HCT116 (cell line): ENCODE data around the gene TMA7.

Experiments
- CEBPB ChIP-seq: IDR thresholded peaks from 2 replicates; pipeline ENCODE4 v1.6.1; 2012; ENCODE audit warnings: low read depth
- ELF1 ChIP-seq: IDR thresholded peaks from 2 replicates; pipeline ENCODE4 v1.6.1; 2012; ENCODE audit warnings: low read depth, borderline replicate concordance
- EZH2 ChIP-seq: fragments of 200-600 bp; sonication (generic); IDR thresholded peaks from 2 replicates; pipeline ENCODE4 v1.6.1; 2017; ENCODE audit warnings: antibody characterized with exemption, mixed run types
- FOSL1 ChIP-seq: IDR thresholded peaks from 2 replicates; pipeline ENCODE4 v1.6.1; 2012; ENCODE audit warnings: low read depth
- JUND ChIP-seq: IDR thresholded peaks from 2 replicates; pipeline ENCODE4 v1.6.1; 2012
- POLR2A ChIP-seq: IDR thresholded peaks from 2 replicates; pipeline ENCODE4 v1.7.0; 2011; ENCODE audit warnings: borderline replicate concordance; ENCODE audit not compliant: insufficient read depth, insufficient read length; ENCODE audit errors: extremely low read depth
- POLR2AphosphoS5 ChIP-seq: IDR thresholded peaks from 2 replicates; pipeline ENCODE4 v1.6.1; 2011; ENCODE audit warnings: mild to moderate bottlenecking, low read depth, low read length, moderate library complexity
- RAD21 ChIP-seq: IDR thresholded peaks from 2 replicates; pipeline ENCODE4 v1.6.1; 2012; ENCODE audit warnings: low read depth, mild to moderate bottlenecking
- SIN3A ChIP-seq: IDR thresholded peaks from 2 replicates; pipeline ENCODE4 v1.6.1; 2012; ENCODE audit warnings: low read depth
- TCF7L2 ChIP-seq: IDR thresholded peaks from 2 replicates; pipeline ENCODE4 v1.7.0; 2011; ENCODE audit warnings: borderline replicate concordance, inconsistent platforms; ENCODE audit not compliant: insufficient read depth, insufficient read length; ENCODE audit errors: extremely low read depth
- YY1 ChIP-seq: IDR thresholded peaks from 2 replicates; pipeline ENCODE4 v1.6.1; 2011; ENCODE audit warnings: low read length, low read depth, moderate library complexity, mild to moderate bottlenecking; ENCODE audit not compliant: insufficient replicate concordance; ENCODE audit errors: extremely low read depth
- TF ChIP-seq, protein P1 (sequence below): IDR thresholded peaks from 2 replicates; pipeline ENCODE4 v1.6.1; 2012; ENCODE audit warnings: low read depth
- TF ChIP-seq, protein P2 (sequence below), 3 experiments: fragments of 200-600 bp in 1 of 3; sonication (generic) in 1 of 3; IDR thresholded peaks in 2 of 3; conservative IDR thresholded peaks in 1 of 3; 2 replicates each; pipeline ENCODE4 v1.5.1; 2012 to 2017; ENCODE audit warnings: low read depth in 2 of 3, low read length in 2 of 3, antibody characterized with exemption in 1 of 3, borderline replicate concordance in 1 of 3, control low read depth in 1 of 3, mild to moderate bottlenecking in 1 of 3, mixed read lengths in 1 of 3, mixed run types in 1 of 3, moderate library complexity in 1 of 3; ENCODE audit not compliant: insufficient read depth in 1 of 3

DNA sequence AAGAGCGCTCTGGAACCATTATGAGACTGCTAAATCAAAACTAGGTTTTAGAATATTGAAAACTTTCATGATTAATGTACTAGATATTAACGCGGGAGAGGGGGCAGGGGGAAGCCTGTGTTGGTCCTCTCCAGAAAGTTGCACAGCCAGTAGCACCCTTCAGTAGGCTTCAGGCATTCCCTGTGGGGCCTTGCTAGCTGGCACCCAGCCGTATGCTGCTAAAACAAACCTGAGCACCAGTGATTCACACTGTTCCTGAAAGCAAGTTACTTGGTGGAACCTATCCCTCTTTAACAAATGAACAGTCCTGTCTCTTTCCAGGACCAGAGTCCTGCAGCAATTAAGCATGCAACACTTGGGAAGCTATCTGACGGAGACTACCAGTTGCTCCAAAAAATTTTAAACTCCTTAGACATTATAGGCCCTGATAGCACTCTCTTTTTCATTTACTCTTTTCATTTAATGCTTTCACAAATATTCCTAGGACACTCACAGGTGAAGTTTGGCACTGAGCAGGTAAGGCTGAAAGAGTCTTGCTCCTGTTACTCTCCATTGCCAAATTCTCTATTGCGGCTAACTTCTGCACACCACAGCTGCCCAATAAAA, 5.3 kb downstream of the TMA7 start:
- TF ChIP-seq, protein P1, sequence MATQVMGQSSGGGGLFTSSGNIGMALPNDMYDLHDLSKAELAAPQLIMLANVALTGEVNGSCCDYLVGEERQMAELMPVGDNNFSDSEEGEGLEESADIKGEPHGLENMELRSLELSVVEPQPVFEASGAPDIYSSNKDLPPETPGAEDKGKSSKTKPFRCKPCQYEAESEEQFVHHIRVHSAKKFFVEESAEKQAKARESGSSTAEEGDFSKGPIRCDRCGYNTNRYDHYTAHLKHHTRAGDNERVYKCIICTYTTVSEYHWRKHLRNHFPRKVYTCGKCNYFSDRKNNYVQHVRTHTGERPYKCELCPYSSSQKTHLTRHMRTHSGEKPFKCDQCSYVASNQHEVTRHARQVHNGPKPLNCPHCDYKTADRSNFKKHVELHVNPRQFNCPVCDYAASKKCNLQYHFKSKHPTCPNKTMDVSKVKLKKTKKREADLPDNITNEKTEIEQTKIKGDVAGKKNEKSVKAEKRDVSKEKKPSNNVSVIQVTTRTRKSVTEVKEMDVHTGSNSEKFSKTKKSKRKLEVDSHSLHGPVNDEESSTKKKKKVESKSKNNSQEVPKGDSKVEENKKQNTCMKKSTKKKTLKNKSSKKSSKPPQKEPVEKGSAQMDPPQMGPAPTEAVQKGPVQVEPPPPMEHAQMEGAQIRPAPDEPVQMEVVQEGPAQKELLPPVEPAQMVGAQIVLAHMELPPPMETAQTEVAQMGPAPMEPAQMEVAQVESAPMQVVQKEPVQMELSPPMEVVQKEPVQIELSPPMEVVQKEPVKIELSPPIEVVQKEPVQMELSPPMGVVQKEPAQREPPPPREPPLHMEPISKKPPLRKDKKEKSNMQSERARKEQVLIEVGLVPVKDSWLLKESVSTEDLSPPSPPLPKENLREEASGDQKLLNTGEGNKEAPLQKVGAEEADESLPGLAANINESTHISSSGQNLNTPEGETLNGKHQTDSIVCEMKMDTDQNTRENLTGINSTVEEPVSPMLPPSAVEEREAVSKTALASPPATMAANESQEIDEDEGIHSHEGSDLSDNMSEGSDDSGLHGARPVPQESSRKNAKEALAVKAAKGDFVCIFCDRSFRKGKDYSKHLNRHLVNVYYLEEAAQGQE: no peak
- TF ChIP-seq POLR2A (no peak), SIN3A (no peak), EZH2 (no peak), ELF1 (no peak), POLR2AphosphoS5 (no peak; the same call in 1 of the 2 replicates), JUND (no peak), RAD21 (no peak), YY1 (no peak), TCF7L2 (no peak), FOSL1 (no peak), CEBPB (no peak)
- TF ChIP-seq, protein P2, sequence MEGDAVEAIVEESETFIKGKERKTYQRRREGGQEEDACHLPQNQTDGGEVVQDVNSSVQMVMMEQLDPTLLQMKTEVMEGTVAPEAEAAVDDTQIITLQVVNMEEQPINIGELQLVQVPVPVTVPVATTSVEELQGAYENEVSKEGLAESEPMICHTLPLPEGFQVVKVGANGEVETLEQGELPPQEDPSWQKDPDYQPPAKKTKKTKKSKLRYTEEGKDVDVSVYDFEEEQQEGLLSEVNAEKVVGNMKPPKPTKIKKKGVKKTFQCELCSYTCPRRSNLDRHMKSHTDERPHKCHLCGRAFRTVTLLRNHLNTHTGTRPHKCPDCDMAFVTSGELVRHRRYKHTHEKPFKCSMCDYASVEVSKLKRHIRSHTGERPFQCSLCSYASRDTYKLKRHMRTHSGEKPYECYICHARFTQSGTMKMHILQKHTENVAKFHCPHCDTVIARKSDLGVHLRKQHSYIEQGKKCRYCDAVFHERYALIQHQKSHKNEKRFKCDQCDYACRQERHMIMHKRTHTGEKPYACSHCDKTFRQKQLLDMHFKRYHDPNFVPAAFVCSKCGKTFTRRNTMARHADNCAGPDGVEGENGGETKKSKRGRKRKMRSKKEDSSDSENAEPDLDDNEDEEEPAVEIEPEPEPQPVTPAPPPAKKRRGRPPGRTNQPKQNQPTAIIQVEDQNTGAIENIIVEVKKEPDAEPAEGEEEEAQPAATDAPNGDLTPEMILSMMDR (IDR thresholded peaks at IDR 0.05 in 2 of 3, conservative IDR thresholded peaks at IDR 0.05 in 1 of 3; ENCODE audit: borderline replicate concordance in 1 of 3, insufficient read depth in 1 of 3, low read depth in 2 of 3, low read length in 2 of 3): no peak
